ENCODE measurements around the gene SGCD.

DNA sequence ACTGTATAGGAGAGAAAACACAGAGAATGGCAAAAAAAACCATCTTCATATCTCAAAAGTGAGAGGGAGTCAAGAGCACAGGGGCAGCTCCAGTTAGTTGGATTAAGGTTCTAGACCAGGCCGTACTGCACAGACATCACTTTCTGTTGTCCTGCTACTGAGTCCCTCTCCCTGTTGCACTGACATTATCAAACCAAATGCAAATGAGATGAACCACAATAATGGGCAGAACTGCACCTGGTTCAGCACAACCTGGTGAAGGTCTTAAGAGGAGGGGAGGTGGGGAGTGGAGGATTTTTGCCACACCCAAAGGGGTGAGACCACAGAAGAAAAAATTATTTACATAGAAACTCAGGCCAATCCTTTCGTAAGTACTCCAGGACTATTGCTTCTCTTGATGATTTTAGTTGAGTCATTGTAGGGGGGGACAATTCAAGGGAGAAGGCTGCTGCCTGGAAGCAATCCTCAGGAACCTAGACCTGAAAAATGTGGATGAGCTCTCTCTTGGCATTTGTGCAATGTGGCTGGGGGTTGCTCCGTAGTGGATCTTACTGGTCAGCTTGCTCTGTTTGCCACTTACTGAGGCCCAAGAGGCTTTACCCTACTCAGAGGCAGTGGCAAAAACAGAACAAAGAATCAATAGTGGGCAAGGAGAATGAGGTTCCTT is 428.6 kb downstream of the SGCD start:
- no peak for TF ChIP-seq ISL1 (CRISPR knock-in tag; IDR thresholded peaks at IDR 0.05)
- no peak for TF ChIP-seq TCF4 (CRISPR knock-in tag; IDR thresholded peaks at IDR 0.05; ENCODE audit: borderline replicate concordance)
- no peak for TF ChIP-seq ARNTL (CRISPR knock-in tag; IDR thresholded peaks at IDR 0.05; ENCODE audit: borderline replicate concordance, low read depth)
- TF ChIP-seq, protein P1, sequence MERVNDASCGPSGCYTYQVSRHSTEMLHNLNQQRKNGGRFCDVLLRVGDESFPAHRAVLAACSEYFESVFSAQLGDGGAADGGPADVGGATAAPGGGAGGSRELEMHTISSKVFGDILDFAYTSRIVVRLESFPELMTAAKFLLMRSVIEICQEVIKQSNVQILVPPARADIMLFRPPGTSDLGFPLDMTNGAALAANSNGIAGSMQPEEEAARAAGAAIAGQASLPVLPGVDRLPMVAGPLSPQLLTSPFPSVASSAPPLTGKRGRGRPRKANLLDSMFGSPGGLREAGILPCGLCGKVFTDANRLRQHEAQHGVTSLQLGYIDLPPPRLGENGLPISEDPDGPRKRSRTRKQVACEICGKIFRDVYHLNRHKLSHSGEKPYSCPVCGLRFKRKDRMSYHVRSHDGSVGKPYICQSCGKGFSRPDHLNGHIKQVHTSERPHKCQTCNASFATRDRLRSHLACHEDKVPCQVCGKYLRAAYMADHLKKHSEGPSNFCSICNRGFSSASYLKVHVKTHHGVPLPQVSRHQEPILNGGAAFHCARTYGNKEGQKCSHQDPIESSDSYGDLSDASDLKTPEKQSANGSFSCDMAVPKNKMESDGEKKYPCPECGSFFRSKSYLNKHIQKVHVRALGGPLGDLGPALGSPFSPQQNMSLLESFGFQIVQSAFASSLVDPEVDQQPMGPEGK (CRISPR knock-in tag; IDR thresholded peaks at IDR 0.05; ENCODE audit: borderline replicate concordance), result no peak
- TF ChIP-seq OSR1 (CRISPR knock-in tag; IDR thresholded peaks at IDR 0.05), result no peak
- TF ChIP-seq ZFP3 (CRISPR knock-in tag; IDR thresholded peaks at IDR 0.05), result no peak
- no peak for TF ChIP-seq CSDC2 (CRISPR knock-in tag; IDR thresholded peaks at IDR 0.05)
